PFSK-1 (cell line): ENCODE results near the gene RPS6KA5.

Source experiments
- FOXP2 ChIP-seq: optimal IDR thresholded peaks from 2 replicates; pipeline ENCODE3; 2011; ENCODE audit warnings: borderline replicate concordance, control low read depth, inconsistent platforms; ENCODE audit not compliant: insufficient read depth; ENCODE audit errors: extremely low read length, extremely low read depth
- POLR2AphosphoS5 ChIP-seq: IDR thresholded peaks from 2 replicates; pipeline ENCODE4 v1.6.1; 2012; ENCODE audit warnings: low read depth, mild to moderate bottlenecking, control low read depth, low read length, moderate library complexity
- SIN3A ChIP-seq: IDR thresholded peaks from 2 replicates; pipeline ENCODE4 v1.6.1; 2012; ENCODE audit warnings: mild to moderate bottlenecking, low read length, moderate library complexity, borderline replicate concordance; ENCODE audit not compliant: insufficient read depth
- TAF1 ChIP-seq: IDR thresholded peaks from 2 replicates; pipeline ENCODE4 v1.6.1; 2012; ENCODE audit warnings: low read length, control low read depth, borderline replicate concordance; ENCODE audit not compliant: insufficient read depth
- TF ChIP-seq, protein P1 (sequence below), 2 experiments: IDR thresholded peaks; 2 replicates each; pipeline versions ENCODE4 v1.6.1 to v1.8.0; 2011 to 2012; ENCODE audit warnings: low read depth in 2 of 2, low read length in 2 of 2, control low read depth in 1 of 2, inconsistent platforms in 1 of 2, mild to moderate bottlenecking in 1 of 2, moderate library complexity in 1 of 2; ENCODE audit not compliant: insufficient read depth in 1 of 2

The RPS6KA5 gene

DNA sequence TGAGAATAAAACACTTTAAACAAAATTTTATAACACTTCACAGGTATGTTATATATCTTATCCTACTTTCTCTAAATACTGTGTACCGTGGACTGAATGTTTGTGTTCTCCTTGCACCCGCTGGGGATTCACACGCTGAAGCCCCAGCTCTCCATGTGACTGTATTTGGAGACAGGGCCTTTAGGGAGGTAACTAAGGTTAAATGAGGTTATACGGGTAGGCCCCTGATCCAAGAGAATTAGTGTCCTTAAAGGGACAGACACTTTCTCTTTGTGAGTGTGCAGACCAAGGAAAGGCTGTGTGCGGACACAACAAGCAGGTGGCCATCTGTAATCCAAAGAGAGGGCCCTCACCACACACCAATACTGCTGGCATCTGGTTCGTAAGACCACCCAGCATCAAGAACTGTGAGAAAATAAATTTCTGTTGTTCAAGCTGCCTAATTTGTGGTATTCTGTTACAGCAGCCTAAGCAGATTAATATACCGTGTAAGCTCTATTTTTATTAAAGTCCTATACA lies 174.1 kb downstream of the RPS6KA5 start:
- TF ChIP-seq, protein P1, sequence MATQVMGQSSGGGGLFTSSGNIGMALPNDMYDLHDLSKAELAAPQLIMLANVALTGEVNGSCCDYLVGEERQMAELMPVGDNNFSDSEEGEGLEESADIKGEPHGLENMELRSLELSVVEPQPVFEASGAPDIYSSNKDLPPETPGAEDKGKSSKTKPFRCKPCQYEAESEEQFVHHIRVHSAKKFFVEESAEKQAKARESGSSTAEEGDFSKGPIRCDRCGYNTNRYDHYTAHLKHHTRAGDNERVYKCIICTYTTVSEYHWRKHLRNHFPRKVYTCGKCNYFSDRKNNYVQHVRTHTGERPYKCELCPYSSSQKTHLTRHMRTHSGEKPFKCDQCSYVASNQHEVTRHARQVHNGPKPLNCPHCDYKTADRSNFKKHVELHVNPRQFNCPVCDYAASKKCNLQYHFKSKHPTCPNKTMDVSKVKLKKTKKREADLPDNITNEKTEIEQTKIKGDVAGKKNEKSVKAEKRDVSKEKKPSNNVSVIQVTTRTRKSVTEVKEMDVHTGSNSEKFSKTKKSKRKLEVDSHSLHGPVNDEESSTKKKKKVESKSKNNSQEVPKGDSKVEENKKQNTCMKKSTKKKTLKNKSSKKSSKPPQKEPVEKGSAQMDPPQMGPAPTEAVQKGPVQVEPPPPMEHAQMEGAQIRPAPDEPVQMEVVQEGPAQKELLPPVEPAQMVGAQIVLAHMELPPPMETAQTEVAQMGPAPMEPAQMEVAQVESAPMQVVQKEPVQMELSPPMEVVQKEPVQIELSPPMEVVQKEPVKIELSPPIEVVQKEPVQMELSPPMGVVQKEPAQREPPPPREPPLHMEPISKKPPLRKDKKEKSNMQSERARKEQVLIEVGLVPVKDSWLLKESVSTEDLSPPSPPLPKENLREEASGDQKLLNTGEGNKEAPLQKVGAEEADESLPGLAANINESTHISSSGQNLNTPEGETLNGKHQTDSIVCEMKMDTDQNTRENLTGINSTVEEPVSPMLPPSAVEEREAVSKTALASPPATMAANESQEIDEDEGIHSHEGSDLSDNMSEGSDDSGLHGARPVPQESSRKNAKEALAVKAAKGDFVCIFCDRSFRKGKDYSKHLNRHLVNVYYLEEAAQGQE (IDR thresholded peaks at IDR 0.05; ENCODE audit: insufficient read depth in 1 of 2, low read depth in 2 of 2, low read length in 2 of 2) = no peak
- TF ChIP-seq FOXP2 = no peak
- TF ChIP-seq TAF1 = no peak
- TF ChIP-seq SIN3A = no peak
- TF ChIP-seq POLR2AphosphoS5 = no peak

DNA sequence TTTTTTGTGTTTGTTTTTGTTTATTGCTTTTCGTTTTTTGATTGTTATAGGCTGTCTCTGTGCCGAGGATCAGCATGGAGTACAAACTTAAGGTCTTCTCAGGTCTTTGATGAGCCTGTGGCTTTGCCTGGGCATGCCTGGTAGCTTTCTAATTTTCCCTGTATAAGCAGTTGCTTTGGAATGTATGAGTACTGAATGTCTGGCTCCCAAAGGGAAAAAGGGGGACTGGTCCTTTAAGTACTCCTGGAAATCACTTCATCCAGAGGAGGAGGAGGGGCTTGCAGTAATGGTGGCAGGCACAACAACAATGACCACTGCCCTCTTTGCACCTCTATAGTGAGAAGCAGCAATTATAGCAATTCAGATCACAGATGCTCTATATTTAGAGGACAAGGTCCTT lies 176.7 kb downstream of the RPS6KA5 start:
- TF ChIP-seq POLR2AphosphoS5 = no peak
- TF ChIP-seq TAF1 = no peak
- no peak for TF ChIP-seq SIN3A
- no peak for TF ChIP-seq FOXP2
- TF ChIP-seq, protein P1 (IDR thresholded peaks at IDR 0.05; ENCODE audit: insufficient read depth in 1 of 2, low read depth in 2 of 2, low read length in 2 of 2) = no peak

DNA sequence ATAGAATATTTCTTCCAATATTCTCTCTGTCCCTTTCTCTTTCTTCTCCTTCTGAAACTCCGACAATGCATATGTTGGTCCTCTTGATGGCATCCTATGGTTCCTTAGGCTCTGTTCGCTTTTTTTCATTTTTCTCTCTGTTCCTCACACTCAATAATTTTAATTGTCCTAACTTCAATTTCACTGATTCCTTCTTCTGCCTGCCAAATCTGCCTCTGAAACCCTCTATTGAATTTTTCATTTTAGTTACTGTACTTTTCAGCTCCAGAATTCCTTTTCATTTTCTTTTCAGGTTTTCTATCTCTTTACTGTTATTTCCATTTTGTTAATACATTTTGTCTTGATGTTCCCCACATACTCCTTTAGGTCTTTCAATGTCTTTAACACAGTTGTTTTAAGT lies 177.2 kb downstream of the RPS6KA5 start:
- no peak for TF ChIP-seq SIN3A
- TF ChIP-seq TAF1 = no peak
- no peak for TF ChIP-seq POLR2AphosphoS5
- no peak for TF ChIP-seq FOXP2
- TF ChIP-seq, protein P1 (IDR thresholded peaks at IDR 0.05; ENCODE audit: insufficient read depth in 1 of 2, low read depth in 2 of 2, low read length in 2 of 2) = no peak

DNA sequence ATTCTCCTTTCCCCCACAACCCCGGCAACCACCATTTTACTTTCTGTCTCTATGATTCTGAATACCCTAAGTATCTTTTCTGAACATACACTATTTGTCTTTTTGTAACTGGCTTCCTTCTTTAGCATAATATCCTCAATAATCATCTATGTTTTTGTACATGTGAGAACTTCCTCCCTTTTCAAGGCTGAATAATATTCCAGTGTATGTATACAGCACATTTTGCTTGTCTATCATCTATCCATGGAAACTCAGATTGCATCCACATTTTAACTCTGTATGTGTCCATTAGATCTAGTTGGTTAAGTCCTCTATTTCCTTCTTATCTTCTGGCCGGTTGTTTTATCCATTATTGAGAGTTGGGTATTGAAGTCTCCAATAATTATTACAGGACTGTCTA lies 180.2 kb downstream of the RPS6KA5 start:
- TF ChIP-seq, protein P1 (IDR thresholded peaks at IDR 0.05; ENCODE audit: insufficient read depth in 1 of 2, low read depth in 2 of 2, low read length in 2 of 2) = no peak
- no peak for TF ChIP-seq SIN3A
- TF ChIP-seq FOXP2 = no peak
- TF ChIP-seq TAF1 = no peak
- no peak for TF ChIP-seq POLR2AphosphoS5

DNA sequence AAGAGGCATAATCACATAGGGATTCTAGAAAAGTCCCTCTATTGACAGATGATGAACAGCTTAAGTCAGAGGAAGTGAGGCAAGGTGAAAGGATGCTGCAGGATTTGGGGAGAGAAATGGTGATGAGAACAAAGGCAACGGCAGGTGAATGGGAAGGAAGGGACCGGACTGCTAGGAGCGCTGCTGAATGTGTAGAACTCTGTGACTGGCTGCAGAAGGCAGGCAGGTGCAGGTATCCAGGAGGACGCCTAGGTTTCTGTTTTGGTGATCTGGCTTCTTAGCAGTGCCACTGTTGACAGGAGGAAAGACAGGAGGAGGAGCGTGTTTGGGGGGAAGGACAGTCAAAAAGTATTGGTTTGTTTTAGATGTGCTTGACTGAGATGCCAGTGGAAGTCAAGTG lies 185.8 kb downstream of the RPS6KA5 start:
- TF ChIP-seq SIN3A (no peak), TAF1 (no peak), FOXP2 (no peak), POLR2AphosphoS5 (no peak)
- TF ChIP-seq, protein P1 (IDR thresholded peaks at IDR 0.05; ENCODE audit: insufficient read depth in 1 of 2, low read depth in 2 of 2, low read length in 2 of 2) = no peak
